PFSK-1 (cell line): Measurements from ENCODE around the gene RBM5.

ENCODE experiments used
- FOXP2 ChIP-seq: optimal IDR thresholded peaks from 2 replicates; pipeline ENCODE3; 2011; ENCODE audit warnings: borderline replicate concordance, control low read depth, inconsistent platforms; ENCODE audit not compliant: insufficient read depth; ENCODE audit errors: extremely low read length, extremely low read depth
- POLR2AphosphoS5 ChIP-seq: IDR thresholded peaks from 2 replicates; pipeline ENCODE4 v1.6.1; 2012; ENCODE audit warnings: low read depth, mild to moderate bottlenecking, control low read depth, low read length, moderate library complexity
- SIN3A ChIP-seq: IDR thresholded peaks from 2 replicates; pipeline ENCODE4 v1.6.1; 2012; ENCODE audit warnings: mild to moderate bottlenecking, low read length, moderate library complexity, borderline replicate concordance; ENCODE audit not compliant: insufficient read depth
- TAF1 ChIP-seq: IDR thresholded peaks from 2 replicates; pipeline ENCODE4 v1.6.1; 2012; ENCODE audit warnings: low read length, control low read depth, borderline replicate concordance; ENCODE audit not compliant: insufficient read depth
- TF ChIP-seq, protein P1 (sequence below), 2 experiments: IDR thresholded peaks; 2 replicates each; pipeline versions ENCODE4 v1.6.1 to v1.8.0; 2011 to 2012; ENCODE audit warnings: low read depth in 2 of 2, low read length in 2 of 2, control low read depth in 1 of 2, inconsistent platforms in 1 of 2, mild to moderate bottlenecking in 1 of 2, moderate library complexity in 1 of 2; ENCODE audit not compliant: insufficient read depth in 1 of 2

The RBM5 gene

DNA sequence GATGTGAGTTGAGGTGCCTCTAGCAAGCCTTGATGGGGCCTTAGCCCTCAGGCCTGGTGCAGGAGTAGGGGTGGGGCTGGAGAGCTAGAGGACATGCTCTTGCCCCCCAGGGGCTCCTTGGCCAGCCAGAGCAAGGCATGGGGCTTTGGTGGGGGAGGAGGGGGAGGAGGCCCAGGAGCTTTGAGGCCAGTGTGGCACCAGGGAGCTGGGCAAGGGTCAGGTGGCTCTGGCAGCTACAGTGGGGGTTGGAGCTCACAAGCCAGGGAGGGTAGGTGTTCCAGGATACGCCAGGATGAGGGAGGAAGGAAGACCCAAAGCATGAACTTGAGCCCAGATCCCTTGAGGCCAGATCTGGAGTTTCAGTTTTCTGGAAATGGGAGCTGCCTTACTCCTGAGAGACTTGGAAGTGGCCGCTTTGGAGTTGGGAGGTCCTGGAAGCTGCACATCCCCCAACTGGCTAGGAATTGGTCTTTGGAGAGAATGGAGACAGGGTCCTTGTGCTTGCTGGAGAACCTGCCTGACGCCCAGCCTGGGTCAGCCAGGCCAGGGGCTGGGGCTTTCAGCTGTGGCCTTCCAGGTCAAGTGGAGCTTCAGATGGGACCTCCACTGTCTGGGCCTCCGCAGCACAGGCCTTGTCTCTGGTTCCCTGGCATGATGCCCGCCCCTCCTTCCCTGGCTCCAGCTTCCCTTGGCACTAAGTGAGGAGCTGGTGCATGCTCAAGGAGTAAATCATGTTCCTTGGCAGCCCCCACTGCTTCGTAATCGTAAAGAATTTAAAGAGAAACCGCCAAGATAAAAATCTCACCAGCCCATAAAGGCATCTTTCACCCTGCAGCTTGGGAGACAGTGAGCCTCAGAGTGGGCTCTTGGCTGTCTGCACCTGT is 75.1 kb downstream of the RBM5 start:
- TF ChIP-seq, protein P1, sequence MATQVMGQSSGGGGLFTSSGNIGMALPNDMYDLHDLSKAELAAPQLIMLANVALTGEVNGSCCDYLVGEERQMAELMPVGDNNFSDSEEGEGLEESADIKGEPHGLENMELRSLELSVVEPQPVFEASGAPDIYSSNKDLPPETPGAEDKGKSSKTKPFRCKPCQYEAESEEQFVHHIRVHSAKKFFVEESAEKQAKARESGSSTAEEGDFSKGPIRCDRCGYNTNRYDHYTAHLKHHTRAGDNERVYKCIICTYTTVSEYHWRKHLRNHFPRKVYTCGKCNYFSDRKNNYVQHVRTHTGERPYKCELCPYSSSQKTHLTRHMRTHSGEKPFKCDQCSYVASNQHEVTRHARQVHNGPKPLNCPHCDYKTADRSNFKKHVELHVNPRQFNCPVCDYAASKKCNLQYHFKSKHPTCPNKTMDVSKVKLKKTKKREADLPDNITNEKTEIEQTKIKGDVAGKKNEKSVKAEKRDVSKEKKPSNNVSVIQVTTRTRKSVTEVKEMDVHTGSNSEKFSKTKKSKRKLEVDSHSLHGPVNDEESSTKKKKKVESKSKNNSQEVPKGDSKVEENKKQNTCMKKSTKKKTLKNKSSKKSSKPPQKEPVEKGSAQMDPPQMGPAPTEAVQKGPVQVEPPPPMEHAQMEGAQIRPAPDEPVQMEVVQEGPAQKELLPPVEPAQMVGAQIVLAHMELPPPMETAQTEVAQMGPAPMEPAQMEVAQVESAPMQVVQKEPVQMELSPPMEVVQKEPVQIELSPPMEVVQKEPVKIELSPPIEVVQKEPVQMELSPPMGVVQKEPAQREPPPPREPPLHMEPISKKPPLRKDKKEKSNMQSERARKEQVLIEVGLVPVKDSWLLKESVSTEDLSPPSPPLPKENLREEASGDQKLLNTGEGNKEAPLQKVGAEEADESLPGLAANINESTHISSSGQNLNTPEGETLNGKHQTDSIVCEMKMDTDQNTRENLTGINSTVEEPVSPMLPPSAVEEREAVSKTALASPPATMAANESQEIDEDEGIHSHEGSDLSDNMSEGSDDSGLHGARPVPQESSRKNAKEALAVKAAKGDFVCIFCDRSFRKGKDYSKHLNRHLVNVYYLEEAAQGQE (IDR thresholded peaks at IDR 0.05; ENCODE audit: insufficient read depth in 1 of 2, low read depth in 2 of 2, low read length in 2 of 2) = no peak
- TF ChIP-seq TAF1 = no peak
- no peak for TF ChIP-seq POLR2AphosphoS5
- TF ChIP-seq FOXP2 = no peak
- TF ChIP-seq SIN3A = no peak

DNA sequence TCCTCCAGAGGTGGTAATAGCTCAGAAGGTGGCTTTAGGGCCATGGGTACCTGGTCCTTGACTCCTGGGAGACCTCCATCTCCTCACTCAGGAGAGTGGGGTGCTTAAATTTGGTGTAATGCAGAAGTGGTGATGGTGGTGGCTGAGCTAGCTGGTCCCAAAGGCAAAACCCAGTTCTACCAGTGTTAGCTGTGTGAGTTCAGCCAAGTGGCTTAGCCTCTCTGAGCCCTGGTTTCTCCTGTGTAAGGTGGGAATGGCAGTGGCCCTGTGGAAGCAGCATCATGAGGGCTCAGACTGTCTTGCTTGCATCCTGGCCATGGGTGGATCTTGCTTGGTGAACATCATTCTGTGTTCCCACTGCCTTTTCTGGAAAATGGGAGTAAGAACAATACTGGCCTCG is 75.8 kb downstream of the RBM5 start:
- TF ChIP-seq SIN3A = no peak
- TF ChIP-seq, protein P1 (IDR thresholded peaks at IDR 0.05; ENCODE audit: insufficient read depth in 1 of 2, low read depth in 2 of 2, low read length in 2 of 2) = no peak
- TF ChIP-seq TAF1 = no peak
- no peak for TF ChIP-seq POLR2AphosphoS5
- TF ChIP-seq FOXP2 = no peak

DNA sequence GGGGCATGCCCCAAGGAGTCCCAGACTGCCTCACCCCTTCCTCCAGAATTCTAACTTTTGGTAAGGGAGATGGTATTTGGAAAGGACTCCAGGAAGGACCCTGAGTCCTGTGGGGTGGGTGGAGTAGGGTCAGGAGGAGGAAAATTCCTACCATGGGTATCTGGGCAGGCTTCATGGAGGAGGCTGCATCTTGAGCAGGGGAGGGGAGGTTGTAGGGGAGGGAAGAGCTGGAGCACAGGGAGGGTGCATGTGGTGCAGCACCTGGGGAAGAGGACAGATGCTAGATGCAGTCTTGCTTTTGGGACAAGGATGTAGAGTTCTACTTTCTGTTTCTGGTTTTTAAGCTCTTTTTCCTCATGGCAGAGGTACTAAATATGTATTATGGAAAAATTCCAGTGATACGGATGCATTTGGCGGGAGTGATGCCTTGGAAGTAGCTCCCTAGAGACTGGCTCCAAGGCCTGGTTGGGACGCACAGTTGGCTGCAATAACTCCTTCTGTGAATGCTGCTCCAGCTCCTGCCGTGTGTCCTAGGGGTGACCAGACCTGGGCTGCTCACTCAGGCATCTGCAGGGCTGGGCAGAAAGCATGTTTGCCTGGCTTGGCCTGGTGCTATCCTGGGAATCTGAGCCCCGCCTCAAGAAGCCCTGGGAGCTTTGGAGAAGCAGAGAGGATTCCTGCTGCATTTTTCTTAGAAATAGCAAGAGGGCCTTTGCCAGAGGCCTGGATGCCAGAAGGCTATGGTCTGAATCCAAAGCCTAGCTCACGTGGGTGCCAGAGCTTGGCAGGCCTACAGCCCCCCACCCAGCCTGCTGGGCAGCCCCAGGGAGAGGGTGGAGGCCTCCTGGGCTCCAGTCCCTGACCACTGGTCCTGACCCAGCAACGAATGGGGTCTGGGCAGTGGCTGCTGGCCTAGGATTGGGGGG is 76.5 kb downstream of the RBM5 start:
- TF ChIP-seq POLR2AphosphoS5 = no peak
- TF ChIP-seq FOXP2 = no peak
- TF ChIP-seq, protein P1 (IDR thresholded peaks at IDR 0.05; ENCODE audit: insufficient read depth in 1 of 2, low read depth in 2 of 2, low read length in 2 of 2) = no peak
- TF ChIP-seq TAF1 = no peak
- no peak for TF ChIP-seq SIN3A

DNA sequence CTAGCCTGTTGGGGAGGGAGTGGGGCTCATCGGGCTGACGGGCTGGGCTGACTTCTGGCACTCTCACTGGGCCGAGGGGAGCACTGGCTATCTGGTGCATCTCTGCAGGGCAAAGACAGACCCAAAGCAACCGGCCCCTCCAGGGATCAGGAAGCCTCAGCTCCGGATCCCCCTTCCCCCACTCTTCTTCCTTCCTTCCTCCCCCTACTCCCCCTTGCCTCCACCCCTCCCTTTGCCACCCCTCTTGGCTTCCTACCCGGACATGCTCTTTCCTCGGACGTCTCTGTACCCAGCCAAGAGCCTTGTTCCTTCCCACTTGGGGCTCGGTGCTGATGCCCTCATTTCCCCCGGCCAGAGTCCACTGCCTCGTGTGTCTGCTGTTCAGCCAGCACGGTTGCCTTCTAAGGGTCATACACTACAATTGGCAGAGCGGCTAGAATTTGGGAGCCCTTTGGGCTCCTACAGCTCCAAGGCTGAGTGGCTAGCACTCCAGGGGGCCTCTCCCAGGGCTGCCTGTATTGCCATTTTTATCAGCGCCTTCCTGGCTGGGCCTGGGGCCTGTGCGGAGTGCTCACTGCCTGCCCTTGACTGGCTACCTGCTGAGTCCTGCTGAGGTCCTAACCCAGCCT is 77.3 kb downstream of the RBM5 start:
- TF ChIP-seq TAF1 (no peak), POLR2AphosphoS5 (no peak), FOXP2 (no peak), SIN3A (no peak)
- TF ChIP-seq, protein P1 (IDR thresholded peaks at IDR 0.05; ENCODE audit: insufficient read depth in 1 of 2, low read depth in 2 of 2, low read length in 2 of 2) = no peak
